GM12873 (cell line): ENCODE results near the gene CABCOCO1.

ENCODE experiments used
- TF ChIP-seq, protein P1 (sequence below): IDR thresholded peaks from 2 replicates; pipeline ENCODE4 v1.5.1; 2012; ENCODE audit warnings: low read depth, mild to moderate bottlenecking, moderate library complexity, low read length, control low read depth; ENCODE audit not compliant: insufficient read depth; ENCODE audit errors: missing control alignments

Gene CABCOCO1

DNA sequence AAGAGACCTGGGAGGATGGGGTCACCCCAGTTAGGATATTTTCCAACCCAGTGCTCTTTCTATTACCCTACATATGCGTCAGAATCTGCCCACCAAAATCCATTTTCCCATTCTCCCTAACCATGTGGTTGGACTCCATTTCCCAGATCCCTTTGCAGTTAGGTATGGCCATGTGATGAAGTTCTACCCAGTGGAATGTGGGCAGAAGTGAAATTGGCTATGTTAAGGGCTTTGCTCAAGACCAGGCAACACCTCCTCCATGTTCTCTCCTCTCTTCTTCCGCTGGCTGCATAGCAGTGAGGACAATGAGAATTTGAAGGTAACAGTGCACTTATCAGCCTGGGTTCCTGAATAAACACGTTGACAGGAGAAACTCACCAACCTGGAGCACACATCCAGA is 111.3 kb downstream of the CABCOCO1 start:
- TF ChIP-seq, protein P1, sequence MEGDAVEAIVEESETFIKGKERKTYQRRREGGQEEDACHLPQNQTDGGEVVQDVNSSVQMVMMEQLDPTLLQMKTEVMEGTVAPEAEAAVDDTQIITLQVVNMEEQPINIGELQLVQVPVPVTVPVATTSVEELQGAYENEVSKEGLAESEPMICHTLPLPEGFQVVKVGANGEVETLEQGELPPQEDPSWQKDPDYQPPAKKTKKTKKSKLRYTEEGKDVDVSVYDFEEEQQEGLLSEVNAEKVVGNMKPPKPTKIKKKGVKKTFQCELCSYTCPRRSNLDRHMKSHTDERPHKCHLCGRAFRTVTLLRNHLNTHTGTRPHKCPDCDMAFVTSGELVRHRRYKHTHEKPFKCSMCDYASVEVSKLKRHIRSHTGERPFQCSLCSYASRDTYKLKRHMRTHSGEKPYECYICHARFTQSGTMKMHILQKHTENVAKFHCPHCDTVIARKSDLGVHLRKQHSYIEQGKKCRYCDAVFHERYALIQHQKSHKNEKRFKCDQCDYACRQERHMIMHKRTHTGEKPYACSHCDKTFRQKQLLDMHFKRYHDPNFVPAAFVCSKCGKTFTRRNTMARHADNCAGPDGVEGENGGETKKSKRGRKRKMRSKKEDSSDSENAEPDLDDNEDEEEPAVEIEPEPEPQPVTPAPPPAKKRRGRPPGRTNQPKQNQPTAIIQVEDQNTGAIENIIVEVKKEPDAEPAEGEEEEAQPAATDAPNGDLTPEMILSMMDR, result no peak

DNA sequence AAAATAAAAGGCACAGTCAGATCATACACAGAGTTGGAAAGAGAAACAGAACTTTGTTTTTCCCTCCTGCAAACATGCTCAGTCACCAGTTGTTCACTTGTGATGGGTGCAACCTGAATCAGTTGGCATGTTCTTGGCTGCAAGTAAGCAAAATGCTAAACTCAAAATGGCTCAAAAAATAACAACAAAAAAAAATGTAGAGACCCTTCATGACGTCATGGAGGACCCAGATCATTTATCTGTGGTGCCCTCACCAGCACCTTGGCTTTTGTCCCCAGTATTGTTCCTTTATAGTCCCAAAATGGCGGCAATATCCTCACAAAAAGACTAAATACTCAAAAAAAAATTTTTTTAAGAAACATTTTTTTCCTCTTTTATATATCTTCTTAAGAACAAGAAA is 112.4 kb downstream of the CABCOCO1 start:
- TF ChIP-seq, protein P1, result no peak

DNA sequence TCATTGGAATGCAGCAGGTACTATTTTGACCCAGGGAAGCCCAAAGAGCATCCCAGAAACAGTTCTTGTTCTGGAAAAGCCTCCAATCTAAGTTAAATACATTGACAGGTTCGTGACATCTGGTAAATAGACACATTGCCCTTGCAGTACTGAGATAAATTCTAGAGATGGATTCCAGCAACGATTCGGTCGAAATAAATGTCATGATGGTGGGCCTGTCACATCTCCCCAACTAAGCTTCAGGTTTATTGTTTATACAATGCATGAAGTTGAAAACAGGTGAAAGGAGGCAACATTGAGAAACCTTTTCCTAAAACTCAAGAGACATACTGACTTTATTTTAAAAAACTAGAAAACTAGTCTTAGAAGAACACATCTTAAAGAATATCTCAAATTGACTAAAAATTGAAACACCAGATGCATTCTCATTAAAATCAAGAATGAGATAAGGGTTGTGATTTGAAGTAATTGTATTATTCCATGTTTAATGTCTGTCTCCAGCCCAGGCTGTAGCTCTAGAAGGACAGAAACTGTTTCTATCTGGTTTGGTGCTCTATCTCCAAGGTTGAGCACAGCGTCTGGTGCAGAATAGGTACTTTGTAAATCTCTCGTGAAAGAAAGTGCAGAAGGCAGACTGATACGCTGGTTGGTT is 114.0 kb downstream of the CABCOCO1 start:
- TF ChIP-seq, protein P1, result no peak

DNA sequence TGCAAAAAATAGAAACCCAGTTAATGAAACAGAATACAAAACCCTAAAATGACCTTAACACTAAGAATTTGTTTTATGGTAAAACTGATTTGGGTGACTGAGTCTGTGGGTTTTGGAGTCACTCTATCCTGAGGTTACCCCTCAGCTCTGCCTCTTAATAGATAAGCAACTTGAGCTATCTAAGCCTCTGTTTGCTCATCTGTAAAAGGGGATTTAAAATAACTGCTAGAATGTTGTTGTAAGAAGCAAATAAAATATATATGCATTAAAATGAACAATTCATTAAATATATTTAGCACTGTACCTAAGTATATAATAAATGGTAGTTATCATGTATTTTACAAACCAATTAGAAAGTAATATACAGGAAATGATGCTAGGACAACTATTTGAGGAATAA is 115.4 kb downstream of the CABCOCO1 start:
- TF ChIP-seq, protein P1, result no peak

DNA sequence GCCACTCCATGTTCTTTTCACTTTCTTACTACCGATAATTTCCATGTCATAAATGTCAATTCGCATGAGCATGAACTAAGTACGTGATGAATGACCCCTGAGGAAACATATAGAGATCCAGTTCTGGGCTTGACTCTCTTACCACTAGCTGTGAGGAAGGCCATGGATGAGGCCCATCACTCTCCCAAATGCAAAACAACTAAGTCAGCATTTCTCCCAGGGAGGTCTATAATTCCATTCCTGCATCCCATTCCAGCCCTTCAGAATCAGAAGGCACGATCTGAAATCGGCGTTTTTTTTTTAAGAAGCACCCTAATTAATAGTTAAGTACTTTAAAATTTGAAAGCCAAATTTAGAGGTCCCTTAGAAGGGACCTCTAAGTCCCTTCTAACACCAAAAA is 116.5 kb downstream of the CABCOCO1 start:
- TF ChIP-seq, protein P1, result no peak

DNA sequence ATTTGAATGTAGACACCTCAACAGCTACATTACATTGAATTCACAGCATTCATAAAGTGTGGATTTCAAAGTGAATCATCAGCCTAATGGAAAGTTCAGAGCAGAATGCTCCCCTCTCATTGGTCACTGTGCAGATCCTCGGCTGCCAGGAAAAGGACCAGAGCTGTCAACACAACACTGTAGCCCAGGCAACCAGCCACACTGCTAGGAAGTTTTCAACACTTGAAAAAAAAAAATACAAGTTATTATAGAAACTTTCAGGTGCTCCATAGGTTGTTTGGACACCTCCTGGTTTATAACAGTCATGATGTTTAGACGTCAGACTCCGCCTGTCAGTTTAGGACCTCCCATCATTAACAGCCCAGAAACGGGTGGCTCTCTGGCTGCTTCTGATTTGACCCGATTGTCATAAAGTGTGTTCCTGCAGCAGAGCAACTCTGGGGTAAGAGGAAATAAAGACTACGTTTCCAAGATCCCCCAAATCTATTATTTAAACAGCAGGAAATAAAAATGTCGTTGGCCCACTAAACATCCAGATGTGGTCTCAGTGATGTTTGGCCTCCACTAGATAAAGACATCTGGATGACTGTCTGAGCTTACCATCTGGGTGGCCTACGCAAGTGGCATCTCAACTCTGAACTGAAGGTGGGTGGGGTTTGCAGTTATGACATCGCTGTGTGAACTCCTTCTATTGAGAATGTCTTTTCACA is 117.4 kb downstream of the CABCOCO1 start:
- TF ChIP-seq, protein P1, result no peak

DNA sequence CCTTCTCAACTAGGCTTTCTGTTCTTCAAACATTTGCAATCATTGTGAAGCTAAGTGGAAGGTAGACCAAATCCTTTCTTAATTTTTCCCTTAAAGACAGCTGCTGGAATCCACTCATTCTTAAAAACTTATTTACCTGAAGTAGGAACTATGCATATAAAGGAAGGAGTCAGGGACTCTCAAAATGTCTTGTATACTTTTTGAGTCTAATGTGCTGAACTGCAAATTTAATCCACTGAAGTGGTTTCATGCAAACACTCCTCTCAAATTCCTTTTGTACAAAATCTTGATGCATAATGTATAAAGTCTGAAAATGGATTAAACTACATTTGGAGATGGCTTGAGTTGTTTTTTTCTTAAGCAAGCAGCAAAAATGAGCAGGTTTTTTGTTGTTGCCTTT is 118.0 kb downstream of the CABCOCO1 start:
- TF ChIP-seq, protein P1, result no peak
